ENCODE measurements around the gene CFDP1. TPM values are rescaled to one million over a fixed set of nuclear protein-coding genes. Genes with fewer than 3 reads are reported as not detected.
A peak's percentile ranks its signal among the peaks of the same experiment; 100 is the strongest.

Gene CFDP1
- total and polyA plus RNA-seq, 2 of the 13 experiments (the other 11 are each of a cell fraction or from before 2014, with no cell fraction given): 78.6 to 153 TPM

DNA sequence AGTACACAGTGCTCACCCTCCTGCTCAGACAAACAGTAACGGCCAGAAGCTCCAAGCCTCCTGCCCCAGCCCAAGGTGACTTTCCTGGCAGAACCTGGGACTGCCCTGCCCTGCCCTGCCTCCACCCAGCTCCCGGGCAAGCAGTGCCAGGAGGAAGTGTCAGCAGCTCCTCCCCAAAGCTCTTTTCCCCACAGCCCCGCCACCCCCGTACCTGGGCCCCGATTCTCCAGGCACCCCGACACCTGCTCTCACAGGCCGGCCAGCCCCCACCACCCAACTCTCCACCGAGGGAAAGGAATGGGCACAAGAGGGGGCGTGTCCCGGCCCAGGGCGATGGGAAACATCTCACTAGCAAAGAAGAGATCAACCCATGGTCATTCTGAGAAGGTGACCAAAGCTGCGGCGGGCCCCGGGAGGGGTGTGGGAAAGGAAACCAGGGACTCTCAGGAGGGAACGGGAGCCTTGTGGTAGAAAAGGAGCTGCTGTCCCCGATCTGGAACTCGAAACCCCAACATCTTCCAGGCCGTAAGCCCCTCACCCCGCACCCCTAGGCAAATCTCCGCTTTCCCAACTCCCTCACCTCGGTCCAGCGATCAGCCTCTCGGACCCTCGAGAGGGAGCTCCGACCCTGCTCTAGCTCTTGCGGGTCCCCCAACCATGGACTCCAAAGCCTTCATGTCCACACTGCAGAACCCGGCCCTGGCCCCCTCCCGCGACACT is 183.1 kb downstream of the CFDP1 start (continued):
- TF ChIP-seq, protein P1, sequence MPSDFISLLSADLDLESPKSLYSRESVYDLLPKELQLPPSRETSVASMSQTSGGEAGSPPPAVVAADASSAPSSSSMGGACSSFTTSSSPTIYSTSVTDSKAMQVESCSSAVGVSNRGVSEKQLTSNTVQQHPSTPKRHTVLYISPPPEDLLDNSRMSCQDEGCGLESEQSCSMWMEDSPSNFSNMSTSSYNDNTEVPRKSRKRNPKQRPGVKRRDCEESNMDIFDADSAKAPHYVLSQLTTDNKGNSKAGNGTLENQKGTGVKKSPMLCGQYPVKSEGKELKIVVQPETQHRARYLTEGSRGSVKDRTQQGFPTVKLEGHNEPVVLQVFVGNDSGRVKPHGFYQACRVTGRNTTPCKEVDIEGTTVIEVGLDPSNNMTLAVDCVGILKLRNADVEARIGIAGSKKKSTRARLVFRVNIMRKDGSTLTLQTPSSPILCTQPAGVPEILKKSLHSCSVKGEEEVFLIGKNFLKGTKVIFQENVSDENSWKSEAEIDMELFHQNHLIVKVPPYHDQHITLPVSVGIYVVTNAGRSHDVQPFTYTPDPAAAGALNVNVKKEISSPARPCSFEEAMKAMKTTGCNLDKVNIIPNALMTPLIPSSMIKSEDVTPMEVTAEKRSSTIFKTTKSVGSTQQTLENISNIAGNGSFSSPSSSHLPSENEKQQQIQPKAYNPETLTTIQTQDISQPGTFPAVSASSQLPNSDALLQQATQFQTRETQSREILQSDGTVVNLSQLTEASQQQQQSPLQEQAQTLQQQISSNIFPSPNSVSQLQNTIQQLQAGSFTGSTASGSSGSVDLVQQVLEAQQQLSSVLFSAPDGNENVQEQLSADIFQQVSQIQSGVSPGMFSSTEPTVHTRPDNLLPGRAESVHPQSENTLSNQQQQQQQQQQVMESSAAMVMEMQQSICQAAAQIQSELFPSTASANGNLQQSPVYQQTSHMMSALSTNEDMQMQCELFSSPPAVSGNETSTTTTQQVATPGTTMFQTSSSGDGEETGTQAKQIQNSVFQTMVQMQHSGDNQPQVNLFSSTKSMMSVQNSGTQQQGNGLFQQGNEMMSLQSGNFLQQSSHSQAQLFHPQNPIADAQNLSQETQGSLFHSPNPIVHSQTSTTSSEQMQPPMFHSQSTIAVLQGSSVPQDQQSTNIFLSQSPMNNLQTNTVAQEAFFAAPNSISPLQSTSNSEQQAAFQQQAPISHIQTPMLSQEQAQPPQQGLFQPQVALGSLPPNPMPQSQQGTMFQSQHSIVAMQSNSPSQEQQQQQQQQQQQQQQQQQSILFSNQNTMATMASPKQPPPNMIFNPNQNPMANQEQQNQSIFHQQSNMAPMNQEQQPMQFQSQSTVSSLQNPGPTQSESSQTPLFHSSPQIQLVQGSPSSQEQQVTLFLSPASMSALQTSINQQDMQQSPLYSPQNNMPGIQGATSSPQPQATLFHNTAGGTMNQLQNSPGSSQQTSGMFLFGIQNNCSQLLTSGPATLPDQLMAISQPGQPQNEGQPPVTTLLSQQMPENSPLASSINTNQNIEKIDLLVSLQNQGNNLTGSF (CRISPR knock-in tag; IDR thresholded peaks at IDR 0.05): no peak
- TF ChIP-seq GABPA (IDR thresholded peaks at IDR 0.05; ENCODE audit: low read depth, low read length): no peak
- no peak for TF ChIP-seq GABPA (CRISPR knock-in tag; IDR thresholded peaks at IDR 0.05; ENCODE audit: low read depth)
- TF ChIP-seq NAIF1 (CRISPR knock-in tag; IDR thresholded peaks at IDR 0.05; ENCODE audit: borderline replicate concordance): no peak
- TF ChIP-seq, protein P2, sequence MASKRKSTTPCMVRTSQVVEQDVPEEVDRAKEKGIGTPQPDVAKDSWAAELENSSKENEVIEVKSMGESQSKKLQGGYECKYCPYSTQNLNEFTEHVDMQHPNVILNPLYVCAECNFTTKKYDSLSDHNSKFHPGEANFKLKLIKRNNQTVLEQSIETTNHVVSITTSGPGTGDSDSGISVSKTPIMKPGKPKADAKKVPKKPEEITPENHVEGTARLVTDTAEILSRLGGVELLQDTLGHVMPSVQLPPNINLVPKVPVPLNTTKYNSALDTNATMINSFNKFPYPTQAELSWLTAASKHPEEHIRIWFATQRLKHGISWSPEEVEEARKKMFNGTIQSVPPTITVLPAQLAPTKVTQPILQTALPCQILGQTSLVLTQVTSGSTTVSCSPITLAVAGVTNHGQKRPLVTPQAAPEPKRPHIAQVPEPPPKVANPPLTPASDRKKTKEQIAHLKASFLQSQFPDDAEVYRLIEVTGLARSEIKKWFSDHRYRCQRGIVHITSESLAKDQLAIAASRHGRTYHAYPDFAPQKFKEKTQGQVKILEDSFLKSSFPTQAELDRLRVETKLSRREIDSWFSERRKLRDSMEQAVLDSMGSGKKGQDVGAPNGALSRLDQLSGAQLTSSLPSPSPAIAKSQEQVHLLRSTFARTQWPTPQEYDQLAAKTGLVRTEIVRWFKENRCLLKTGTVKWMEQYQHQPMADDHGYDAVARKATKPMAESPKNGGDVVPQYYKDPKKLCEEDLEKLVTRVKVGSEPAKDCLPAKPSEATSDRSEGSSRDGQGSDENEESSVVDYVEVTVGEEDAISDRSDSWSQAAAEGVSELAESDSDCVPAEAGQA (IDR thresholded peaks at IDR 0.05; ENCODE audit: low read depth): no peak
- TF ChIP-seq, protein P2 (CRISPR knock-in tag; IDR thresholded peaks at IDR 0.05; ENCODE audit: borderline replicate concordance): peak; percentile 37; the same call in 1 of the 2 replicates
- TF ChIP-seq, protein P3, sequence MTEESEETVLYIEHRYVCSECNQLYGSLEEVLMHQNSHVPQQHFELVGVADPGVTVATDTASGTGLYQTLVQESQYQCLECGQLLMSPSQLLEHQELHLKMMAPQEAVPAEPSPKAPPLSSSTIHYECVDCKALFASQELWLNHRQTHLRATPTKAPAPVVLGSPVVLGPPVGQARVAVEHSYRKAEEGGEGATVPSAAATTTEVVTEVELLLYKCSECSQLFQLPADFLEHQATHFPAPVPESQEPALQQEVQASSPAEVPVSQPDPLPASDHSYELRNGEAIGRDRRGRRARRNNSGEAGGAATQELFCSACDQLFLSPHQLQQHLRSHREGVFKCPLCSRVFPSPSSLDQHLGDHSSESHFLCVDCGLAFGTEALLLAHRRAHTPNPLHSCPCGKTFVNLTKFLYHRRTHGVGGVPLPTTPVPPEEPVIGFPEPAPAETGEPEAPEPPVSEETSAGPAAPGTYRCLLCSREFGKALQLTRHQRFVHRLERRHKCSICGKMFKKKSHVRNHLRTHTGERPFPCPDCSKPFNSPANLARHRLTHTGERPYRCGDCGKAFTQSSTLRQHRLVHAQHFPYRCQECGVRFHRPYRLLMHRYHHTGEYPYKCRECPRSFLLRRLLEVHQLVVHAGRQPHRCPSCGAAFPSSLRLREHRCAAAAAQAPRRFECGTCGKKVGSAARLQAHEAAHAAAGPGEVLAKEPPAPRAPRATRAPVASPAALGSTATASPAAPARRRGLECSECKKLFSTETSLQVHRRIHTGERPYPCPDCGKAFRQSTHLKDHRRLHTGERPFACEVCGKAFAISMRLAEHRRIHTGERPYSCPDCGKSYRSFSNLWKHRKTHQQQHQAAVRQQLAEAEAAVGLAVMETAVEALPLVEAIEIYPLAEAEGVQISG (CRISPR knock-in tag; IDR thresholded peaks at IDR 0.05): no peak
- no peak for TF ChIP-seq GLI4 (CRISPR knock-in tag; IDR thresholded peaks at IDR 0.05; ENCODE audit: borderline replicate concordance)
- TF ChIP-seq NFIC (IDR thresholded peaks at IDR 0.05; ENCODE audit: low read length): no peak
- TF ChIP-seq RFX5 (IDR thresholded peaks at IDR 0.05; ENCODE audit: low read depth, low read length): 0 out of 2 replicates have a peak, but pooled peaks have one; percentile 4
- TF ChIP-seq IRF2 (CRISPR knock-in tag; IDR thresholded peaks at IDR 0.05): no peak
- TF ChIP-seq ZIK1 (CRISPR knock-in tag; IDR thresholded peaks at IDR 0.05; ENCODE audit: borderline replicate concordance, low read depth): no peak
- no peak for TF ChIP-seq PHF5A (CRISPR knock-in tag; IDR thresholded peaks at IDR 0.05; ENCODE audit: low read depth, unreplicated experiment)
- TF ChIP-seq ZNF782 (CRISPR knock-in tag; IDR thresholded peaks at IDR 0.05; ENCODE audit: borderline replicate concordance): no peak
- TF ChIP-seq POLR2AphosphoS2 (IDR thresholded peaks at IDR 0.05; ENCODE audit: low read depth, low read length): no peak
- TF ChIP-seq U2AF2 (IDR thresholded peaks at IDR 0.05; ENCODE audit: low read depth, low read length): no peak

Data from HepG2 (cell line).